Psoas muscle (tissue), 8 donors: ENCODE data around the gene STRC. TPM values are rescaled to one million over a fixed set of nuclear protein-coding genes. Genes with fewer than 3 reads are reported as not detected.
A peak's percentile ranks its signal among the peaks of the same experiment; 100 is the strongest.
"Not testable (repeated sequence)": the region's sequence is repeated elsewhere in the genome, so short reads cannot be mapped to it uniquely, and the experiment has no call there.

Experiments used
- ATAC-seq, 4 donors: fragments of 200-7000 bp; cut with Tn5 transposase; one replicate each; pipeline ENCODE4 v1.9.1; 2020; ENCODE audit warnings: moderate library complexity in 3 of 4, mild to moderate bottlenecking in 2 of 4
- DNase-seq, 2 donors: peaks; one replicate each; pipeline ENCODE4 v3.0.0-alpha.2; 2020
- H3K27ac ChIP-seq: fragments of 200-600 bp; one replicate; pipeline ENCODE4 v1.8.0; 2022
- H3K27me3 ChIP-seq, 3 donors: fragments of 200-600 bp in 1 of 3; one replicate each; pipeline versions ENCODE4 v1.6.1 to v1.8.0; 2013 to 2022; ENCODE audit warnings: low read length in 2 of 3, mild to moderate bottlenecking in 2 of 3, moderate library complexity in 1 of 3; ENCODE audit not compliant: insufficient read depth in 3 of 3
- H3K36me3 ChIP-seq, 2 donors: fragments of 200-600 bp in 1 of 2; one replicate each; pipeline versions ENCODE4 v1.6.1 to v1.8.0; 2013 to 2022; ENCODE audit warnings: low read depth in 1 of 2, mild to moderate bottlenecking in 1 of 2, moderate library complexity in 1 of 2; ENCODE audit not compliant: insufficient read depth in 1 of 2
- H3K4me1 ChIP-seq: fragments of 200-600 bp; one replicate; pipeline ENCODE4 v1.8.0; 2022
- H3K4me3 ChIP-seq: fragments of 200-600 bp; one replicate; pipeline ENCODE4 v1.8.0; 2022; ENCODE audit warnings: mild to moderate bottlenecking
- H3K9me3 ChIP-seq: fragments of 200-600 bp; one replicate; pipeline ENCODE4 v1.8.0; 2022
- WGBS, 3 donors: extraction: QIAGEN DNeasy Blood & Tissue Kit; methylation state at CpG; one replicate each; pipeline versions ENCODE4 v1.1.6 to v1.1.7; 2013; 5-methylcytosine and 5-hydroxymethylcytosine counted together
- intact Hi-C, 2 donors: fragments of 100-400 bp; cut with DNase I; formaldehyde crosslinking; loops; one replicate each; pipeline versions ENCODE4 v1.11.0 to v1.14.2; 2022
- polyA plus RNA-seq, 3 donors: library from polyadenylated mRNA; stranded (reverse); fragments of 200-250 nt; gene quantifications; one replicate each; pipeline ENCODE4 v1.2.3, GENCODE V29; 2013
- total RNA-seq, 4 donors: library from RNA; stranded (reverse); fragmentation: NEBNext Ultra II Directional in 2 of 4; extraction: Animal tissue kit (Norgen Biotek cat#: 25700) in 2 of 4; gene quantifications; one replicate each; pipeline versions ENCODE4 v1.2.1 to v1.2.4, GENCODE V29; 2021 to 2023
- TF ChIP-seq, protein P1 (sequence below): fragments of 200-600 bp; IDR thresholded peaks from one replicate; pipeline ENCODE4 v1.8.0; 2022; ENCODE audit warnings: antibody characterized with exemption
- donor health status: healthy with polysubstance abuse.
- donor health status: DM: no; HTN: no; CAD: no; lungs with moderate emphysema.
- donor health status: Bipolar disorder and iron deficiency.
- donor health status: healthy.
- donor health status: DM: yes; HTN: yes; CAD: no.
- donor health status: DM: no; HTN: no; CAD: no.
- donor health status: DM: no; HTN: no; CAD: no.
- donor health status: DM: yes; HTN: yes; CAD: no.

STRC gene
- total and polyA plus RNA-seq, 7 donors = 0.08 to 0.62 (median 0.20) TPM; not detected in 2

DNA sequence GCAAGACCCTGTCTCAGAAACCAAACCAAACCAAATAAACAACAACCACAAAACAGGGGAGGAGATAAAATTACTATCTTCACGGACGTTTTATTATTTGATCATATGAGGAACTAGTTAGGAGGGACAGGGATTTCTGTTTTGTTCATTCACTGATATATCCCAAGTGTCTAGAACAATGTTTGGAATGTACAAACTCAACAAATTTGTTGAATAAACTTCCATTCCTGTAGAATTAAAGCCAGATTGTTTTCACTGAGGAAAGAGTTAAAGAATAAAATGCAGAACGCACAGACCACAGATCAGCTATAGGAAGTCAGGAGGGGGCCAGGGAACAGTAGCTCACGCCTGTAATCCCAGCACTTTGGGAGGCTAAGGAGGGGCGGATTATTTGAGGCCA lies 6.5 kb upstream of the STRC start:
- TF ChIP-seq, protein P1, sequence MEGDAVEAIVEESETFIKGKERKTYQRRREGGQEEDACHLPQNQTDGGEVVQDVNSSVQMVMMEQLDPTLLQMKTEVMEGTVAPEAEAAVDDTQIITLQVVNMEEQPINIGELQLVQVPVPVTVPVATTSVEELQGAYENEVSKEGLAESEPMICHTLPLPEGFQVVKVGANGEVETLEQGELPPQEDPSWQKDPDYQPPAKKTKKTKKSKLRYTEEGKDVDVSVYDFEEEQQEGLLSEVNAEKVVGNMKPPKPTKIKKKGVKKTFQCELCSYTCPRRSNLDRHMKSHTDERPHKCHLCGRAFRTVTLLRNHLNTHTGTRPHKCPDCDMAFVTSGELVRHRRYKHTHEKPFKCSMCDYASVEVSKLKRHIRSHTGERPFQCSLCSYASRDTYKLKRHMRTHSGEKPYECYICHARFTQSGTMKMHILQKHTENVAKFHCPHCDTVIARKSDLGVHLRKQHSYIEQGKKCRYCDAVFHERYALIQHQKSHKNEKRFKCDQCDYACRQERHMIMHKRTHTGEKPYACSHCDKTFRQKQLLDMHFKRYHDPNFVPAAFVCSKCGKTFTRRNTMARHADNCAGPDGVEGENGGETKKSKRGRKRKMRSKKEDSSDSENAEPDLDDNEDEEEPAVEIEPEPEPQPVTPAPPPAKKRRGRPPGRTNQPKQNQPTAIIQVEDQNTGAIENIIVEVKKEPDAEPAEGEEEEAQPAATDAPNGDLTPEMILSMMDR = no peak
- Histone ChIP-seq H3K9me3 (no peaks in the 10 kb centered on the region), H3K4me3 (no peak overlapping the region), H3K27ac (no peak overlapping the region), H3K4me1 (no peaks in the 10 kb centered on the region), H3K36me3 (no peaks in the 10 kb centered on the region), H3K27me3 (peaks cover 0 to 8% (median 0%) of the 10 kb centered on the region in 3 donors)
- no peak for DNase-seq
- intact Hi-C loops = no loop called here
- 20 to 23% (median 22%) methylated on average over 5 of the region's 5 CpGs for WGBS, 3 donors
- no peak for ATAC-seq

DNA sequence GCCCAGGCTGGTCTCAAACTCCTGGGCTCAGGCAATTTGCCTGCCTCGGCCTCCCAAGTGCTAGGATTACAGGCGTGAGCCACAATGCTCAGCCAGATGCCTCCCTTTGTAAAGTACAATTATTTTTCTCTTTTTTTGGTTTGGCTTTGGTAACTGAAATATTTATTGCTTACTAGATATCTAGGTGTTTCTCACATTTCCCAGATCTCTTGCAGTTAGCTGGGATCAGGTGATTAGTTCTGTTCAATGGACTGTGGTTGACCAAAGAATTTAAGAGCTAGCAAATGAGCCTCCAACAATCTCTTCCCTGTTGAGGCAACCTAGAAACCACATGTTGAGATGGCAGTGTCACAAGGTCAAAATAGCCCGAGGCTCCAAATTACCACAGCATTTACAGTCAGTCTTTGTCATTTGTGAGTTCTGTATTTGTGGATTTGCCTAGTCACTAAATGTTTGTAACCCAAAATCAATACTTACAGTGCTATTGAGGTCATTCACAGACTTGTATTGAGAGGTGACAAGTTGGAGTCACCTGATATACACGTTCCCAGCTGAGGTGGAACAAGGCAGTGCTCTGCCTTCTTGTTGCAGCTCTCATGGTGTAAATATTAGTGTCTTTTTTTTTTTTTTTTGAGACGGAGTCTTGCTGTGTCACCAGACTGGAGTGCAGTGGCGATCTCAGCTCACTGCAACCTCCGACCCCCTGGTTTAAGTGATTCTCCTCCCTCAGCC lies 3.6 kb upstream of the STRC start:
- H3K4me1 ChIP-seq, ATAC-seq, H3K4me3 ChIP-seq, H3K9me3 ChIP-seq, H3K36me3 ChIP-seq, DNase-seq, H3K27ac ChIP-seq, intact Hi-C loops: not testable (repeated sequence)
- WGBS, 3 donors = 56 to 59% (median 56%) methylated on average over 4 to 5 of the region's 7 CpGs
- H3K27me3 ChIP-seq = peaks cover 0 to 13% (median 3%) of the 10 kb centered on the region in 3 donors

GRCh38 chr15:43617750-43618149 lies 850 bp downstream of the STRC start:
- peaks cover 0 to 13% (median 3%) of the 10 kb centered on the region in 3 donors for H3K27me3 ChIP-seq
- H3K9me3 ChIP-seq, H3K4me1 ChIP-seq, ATAC-seq, DNase-seq, H3K27ac ChIP-seq, H3K4me3 ChIP-seq, H3K36me3 ChIP-seq, intact Hi-C loops: not testable (repeated sequence)
- WGBS, 3 donors = 52 to 64% (median 57%) methylated on average over 3 of the region's 8 CpGs

DNA sequence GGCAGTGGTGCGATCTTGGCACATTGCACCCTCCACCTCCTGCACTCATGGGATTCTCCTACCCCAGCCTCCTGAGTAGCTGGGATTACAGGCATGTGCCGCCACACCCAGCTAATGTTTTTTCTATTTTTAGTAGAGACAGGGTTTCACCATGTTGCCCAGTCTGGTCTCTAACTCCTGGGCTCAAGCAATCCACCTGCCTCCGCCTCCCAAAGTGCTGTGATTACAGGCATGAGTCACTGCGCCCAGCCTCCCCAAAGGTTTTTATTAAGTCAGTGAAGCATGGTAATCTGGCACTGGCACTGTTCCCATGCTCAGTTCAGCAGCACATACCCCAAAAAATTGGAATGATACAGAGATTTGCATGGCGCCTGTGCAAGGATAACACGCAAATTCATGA lies 16.4 kb downstream of the STRC start:
- ATAC-seq = peak in 3 of 4 donors; percentile 39 to 58 (median 47)
- WGBS, 3 donors = 23 to 45% (median 32%) methylated on average over 6 of the region's 6 CpGs
- H3K4me1 ChIP-seq, H3K9me3 ChIP-seq, H3K4me3 ChIP-seq, H3K27ac ChIP-seq, H3K36me3 ChIP-seq, intact Hi-C loops: not testable (repeated sequence)
- DNase-seq = peak in 1 of 2 donors; percentile 54
- H3K27me3 ChIP-seq = peaks cover 0 to 14% (median 3%) of the 10 kb centered on the region in 3 donors

- ATAC-seq, DNase-seq, H3K9me3 ChIP-seq, H3K4me1 ChIP-seq, H3K4me3 ChIP-seq, intact Hi-C loops, H3K36me3 ChIP-seq, H3K27ac ChIP-seq: not testable (repeated sequence)
- WGBS, 3 donors = no CpG with 5 or more reads among the region's 2 CpGs
- H3K27me3 ChIP-seq = peaks cover 0 to 14% (median 3%) of the 10 kb centered on the region in 3 donors
Observed at GRCh38 chr15:43600200-43600599, 18.4 kb downstream of the STRC start.

GRCh38 chr15:43599131-43599530 lies 19.5 kb downstream of the STRC start:
- H3K27ac ChIP-seq, H3K36me3 ChIP-seq, H3K9me3 ChIP-seq, H3K4me3 ChIP-seq, H3K4me1 ChIP-seq, intact Hi-C loops, DNase-seq, ATAC-seq: not testable (repeated sequence)
- WGBS, 3 donors = 64 to 69% (median 69%) methylated on average over 6 of the region's 6 CpGs
- H3K27me3 ChIP-seq = peaks cover 0 to 14% (median 3%) of the 10 kb centered on the region in 3 donors

DNA sequence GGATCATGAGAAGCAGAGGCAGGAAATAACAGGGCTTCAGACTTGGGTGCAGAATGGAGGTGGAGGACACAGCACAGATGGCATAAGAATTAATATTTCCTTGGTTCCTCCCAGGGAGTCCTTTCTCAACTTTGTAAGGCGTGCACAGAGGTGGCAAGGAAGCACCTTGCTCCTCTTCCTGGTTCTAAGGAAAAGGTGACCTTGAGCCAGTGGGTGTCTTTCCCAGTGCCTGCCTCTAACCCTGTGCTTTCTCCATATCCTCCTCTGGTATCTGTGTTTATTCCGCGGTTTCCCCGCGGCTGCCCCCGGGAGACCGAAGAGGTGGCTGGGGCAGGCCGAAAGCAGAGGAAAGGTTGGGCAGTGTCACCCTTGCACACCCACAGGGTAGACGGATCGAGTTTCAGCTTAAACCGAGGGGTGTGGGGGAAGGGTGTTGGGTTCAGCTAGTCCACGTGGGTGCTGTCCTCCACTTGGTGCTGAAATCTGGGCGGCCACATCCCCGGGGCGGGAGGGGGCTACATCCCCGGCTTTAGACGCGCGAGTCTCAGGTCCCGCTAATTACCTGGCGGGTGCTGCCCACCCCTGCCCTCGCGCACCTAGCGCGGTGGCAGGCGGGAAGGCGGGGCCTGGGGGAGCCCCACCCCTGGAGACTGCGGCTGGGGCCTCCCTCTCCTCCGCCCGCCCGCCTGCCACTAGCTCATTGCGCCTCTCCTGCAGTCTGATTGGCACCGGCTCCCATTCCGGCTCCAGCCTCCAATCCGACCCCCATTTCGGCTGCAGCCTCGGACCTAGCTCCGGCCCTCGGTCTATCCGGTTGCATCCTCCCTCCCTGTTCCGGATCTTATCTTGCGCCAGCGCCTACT lies 25.0 kb downstream of the STRC start, which contains the start of gene CKMT1B:
TSS of gene CKMT1B (plus strand) at position 700 of the 863 bp plus-strand sequence. CDS start 192 bp downstream, outside the sequence.
- H3K9me3 ChIP-seq, H3K27ac ChIP-seq, H3K4me3 ChIP-seq, DNase-seq, H3K4me1 ChIP-seq, H3K36me3 ChIP-seq, H3K27me3 ChIP-seq, intact Hi-C loops: not testable (repeated sequence)
- WGBS, 3 donors = no CpG with 5 or more reads among the region's 43 CpGs
- ATAC-seq = peak; percentile 33 to 50 (median 37)

GRCh38 chr15:43592841-43593240 lies 25.8 kb downstream of the STRC start:
- H3K9me3 ChIP-seq, H3K4me1 ChIP-seq, H3K27me3 ChIP-seq, H3K27ac ChIP-seq, ATAC-seq, H3K36me3 ChIP-seq, DNase-seq, H3K4me3 ChIP-seq, intact Hi-C loops: not testable (repeated sequence)
- WGBS, 3 donors = 14 to 21% (median 16%) methylated on average over 4 of the region's 8 CpGs

- H3K27ac ChIP-seq, H3K9me3 ChIP-seq, H3K4me3 ChIP-seq, DNase-seq, H3K36me3 ChIP-seq, H3K27me3 ChIP-seq, H3K4me1 ChIP-seq, intact Hi-C loops: not testable (repeated sequence)
- ATAC-seq = peak; percentile 99 to 100 (median 99)
- no CpG with 5 or more reads among the region's 54 CpGs for WGBS, 3 donors
Observed at GRCh38 chr15:43589778-43590466, 28.7 kb downstream of the STRC start, which contains the start of gene PPIP5K1. TSS of gene PPIP5K1 (minus strand) at chr15:43590208. CDS start at chr15:43584504, 5,704 bp downstream.
